Neural cell (in vitro differentiated cells): ENCODE data around the gene SET. TPM values are rescaled to one million over a fixed set of nuclear protein-coding genes. Genes with fewer than 3 reads are reported as not detected.

Experiments used
- H2AFZ ChIP-seq: fragments of 200-600, 300-800 bp; sonication (generic), shearing (Covaris generic); 2 replicates; pipeline ENCODE4 v1.6.0; 2014; ENCODE audit warnings: low read depth, mild to moderate bottlenecking, antibody characterized with exemption, low read length, moderate library complexity
- H3F3A ChIP-seq: fragments of 200-600 bp; shearing (Covaris generic); 2 replicates; pipeline ENCODE4 v1.6.1; 2016; ENCODE audit warnings: mild to moderate bottlenecking, moderate library complexity, mixed read lengths, antibody characterized with exemption, low read length; ENCODE audit not compliant: insufficient read depth, poor library complexity, severe bottlenecking
- H3K27ac ChIP-seq: fragments of 200-600, 300-800 bp; sonication (generic), shearing (Covaris generic); 2 replicates; pipeline ENCODE4 v1.5.1; 2014; ENCODE audit warnings: mild to moderate bottlenecking, low read length, moderate library complexity
- H3K27me3 ChIP-seq: fragments of 300-800, 200-600 bp; sonication (generic), shearing (Covaris generic); 2 replicates; pipeline ENCODE4 v1.6.0; 2014; ENCODE audit warnings: mild to moderate bottlenecking, low read depth, low read length, moderate library complexity; ENCODE audit not compliant: insufficient read depth
- H3K36me3 ChIP-seq: fragments of 300-800, 200-600 bp; sonication (generic), shearing (Covaris generic); 2 replicates; pipeline ENCODE4 v1.5.1; 2014; ENCODE audit warnings: mild to moderate bottlenecking, antibody characterized with exemption, low read length, moderate library complexity; ENCODE audit not compliant: insufficient read depth
- H3K4me2 ChIP-seq: fragments of 300-800, 200-600 bp; sonication (generic), shearing (Covaris generic); 2 replicates; pipeline ENCODE4 v1.6.0; 2014; ENCODE audit warnings: mild to moderate bottlenecking, low read length
- H3K4me3 ChIP-seq: fragments of 300-800, 200-600 bp; sonication (generic), shearing (Covaris generic); 2 replicates; pipeline ENCODE4 v1.5.1; 2014; ENCODE audit warnings: mild to moderate bottlenecking, low read length, moderate library complexity
- H3K79me2 ChIP-seq: fragments of 200-600 bp; shearing (Covaris generic); replicated peaks from 2 replicates; pipeline ENCODE4 v1.6.0; 2014; ENCODE audit warnings: mild to moderate bottlenecking, low read length, moderate library complexity; ENCODE audit not compliant: insufficient read depth
- H3K9ac ChIP-seq: fragments of 300-800, 200-600 bp; sonication (generic), shearing (Covaris generic); 2 replicates; pipeline ENCODE4 v1.6.1; 2016; ENCODE audit warnings: mild to moderate bottlenecking, low read length, mixed read lengths
- H3K9me2 ChIP-seq: fragments of 200-600 bp; shearing (Covaris generic); 2 replicates; pipeline ENCODE4 v1.6.1; 2016; ENCODE audit warnings: mild to moderate bottlenecking, low read length, mixed read lengths; ENCODE audit not compliant: insufficient read depth
- H3K9me3 ChIP-seq: fragments of 200-600, 300-800 bp; sonication (generic), shearing (Covaris generic); 2 replicates; pipeline ENCODE4 v1.6.1; 2016; ENCODE audit warnings: mild to moderate bottlenecking, mixed run types, low read length, moderate library complexity, mixed read lengths
- H4K20me1 ChIP-seq: fragments of 200-600 bp; shearing (Covaris generic); 2 replicates; pipeline ENCODE4 v1.6.1; 2016; ENCODE audit warnings: mild to moderate bottlenecking, mixed run types; ENCODE audit not compliant: insufficient read depth
- CTCF ChIP-seq: fragments of 450-650 bp; IDR thresholded peaks from 2 replicates; pipeline ENCODE4 v1.5.1; 2014; ENCODE audit warnings: antibody characterized with exemption, mild to moderate bottlenecking, moderate library complexity; ENCODE audit not compliant: poor library complexity, severe bottlenecking
- EP300 ChIP-seq: fragments of 450-650 bp; conservative IDR thresholded peaks from 2 replicates; pipeline ENCODE4 v1.6.1; 2014; ENCODE audit warnings: antibody characterized with exemption, mild to moderate bottlenecking, moderate library complexity; ENCODE audit not compliant: poor library complexity, severe bottlenecking
- EZH2 ChIP-seq: fragments of 200-600, 300-800 bp; shearing (Covaris generic), sonication (generic); IDR thresholded peaks from 2 replicates; pipeline ENCODE4 v1.6.1; 2014; ENCODE audit warnings: antibody characterized with exemption, low read length, borderline replicate concordance, mild to moderate bottlenecking; ENCODE audit not compliant: insufficient read depth, poor library complexity, severe bottlenecking
- MXI1 ChIP-seq: fragments of 450-650 bp; conservative IDR thresholded peaks from 2 replicates; pipeline ENCODE4 v1.6.1; 2014; ENCODE audit warnings: antibody characterized with exemption, mild to moderate bottlenecking; ENCODE audit not compliant: poor library complexity, severe bottlenecking
- POLR2AphosphoS5 ChIP-seq: IDR thresholded peaks from 2 replicates; pipeline ENCODE4 v1.6.1; 2012
- RAD21 ChIP-seq: fragments of 450-650 bp; conservative IDR thresholded peaks from 2 replicates; pipeline ENCODE4 v1.6.1; 2014; ENCODE audit warnings: antibody characterized with exemption, mild to moderate bottlenecking, moderate library complexity
- REST ChIP-seq: IDR thresholded peaks from 2 replicates; pipeline ENCODE4 v1.6.1; 2012; ENCODE audit warnings: borderline replicate concordance
- SMC3 ChIP-seq: fragments of 450-650 bp; conservative IDR thresholded peaks from 2 replicates; pipeline ENCODE4 v1.6.1; 2014; ENCODE audit warnings: antibody characterized with exemption, mild to moderate bottlenecking, moderate library complexity; ENCODE audit not compliant: poor library complexity
- TAF1 ChIP-seq: IDR thresholded peaks from 2 replicates; pipeline ENCODE4 v1.6.1; 2012; ENCODE audit warnings: low read depth
- polyA plus RNA-seq: library from polyadenylated mRNA; depleted of rRNA; stranded (reverse); fragments of >200 nt; gene quantifications from 2 replicates; pipeline ENCODE4 v1.2.3, GENCODE V29; 2014

SET gene
- polyA plus RNA-seq, 1 donor from 2014 or later: 855 TPM

DNA sequence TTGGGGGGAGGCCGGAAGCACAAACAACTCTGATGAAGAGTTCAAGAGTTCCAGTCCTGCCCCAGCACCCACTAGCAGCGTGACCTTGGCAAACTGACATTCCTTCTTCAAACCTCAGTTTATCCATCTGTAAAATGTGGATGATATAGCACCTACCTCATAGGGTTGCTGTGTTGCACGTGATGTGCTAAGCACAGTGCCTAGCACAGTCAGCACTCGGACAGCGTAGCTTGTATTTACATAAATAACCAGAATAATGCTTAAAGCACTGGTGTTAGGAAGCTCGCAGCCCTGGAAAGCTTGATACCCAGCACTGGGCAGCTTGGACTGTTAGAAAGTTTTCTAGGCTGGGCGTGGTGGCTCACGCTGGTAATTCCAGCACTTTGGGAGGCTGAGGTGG is 18.4 kb downstream of the SET start:
- Histone ChIP-seq H3F3A (no peaks in the 10 kb centered on the region), H3K27me3 (no peaks in the 10 kb centered on the region), H3K4me3 (no peak overlapping the region), H3K9me3 (no peaks in the 10 kb centered on the region), H3K9ac (no peak overlapping the region), H3K27ac (no peak overlapping the region), H2AFZ (no peak overlapping the region), H4K20me1 (no peaks in the 10 kb centered on the region), H3K79me2 (no peaks in the 10 kb centered on the region), H3K36me3 (no peaks in the 10 kb centered on the region), H3K9me2 (no peaks in the 10 kb centered on the region), H3K4me2 (no peak overlapping the region)
- TF ChIP-seq SMC3: no peak

DNA sequence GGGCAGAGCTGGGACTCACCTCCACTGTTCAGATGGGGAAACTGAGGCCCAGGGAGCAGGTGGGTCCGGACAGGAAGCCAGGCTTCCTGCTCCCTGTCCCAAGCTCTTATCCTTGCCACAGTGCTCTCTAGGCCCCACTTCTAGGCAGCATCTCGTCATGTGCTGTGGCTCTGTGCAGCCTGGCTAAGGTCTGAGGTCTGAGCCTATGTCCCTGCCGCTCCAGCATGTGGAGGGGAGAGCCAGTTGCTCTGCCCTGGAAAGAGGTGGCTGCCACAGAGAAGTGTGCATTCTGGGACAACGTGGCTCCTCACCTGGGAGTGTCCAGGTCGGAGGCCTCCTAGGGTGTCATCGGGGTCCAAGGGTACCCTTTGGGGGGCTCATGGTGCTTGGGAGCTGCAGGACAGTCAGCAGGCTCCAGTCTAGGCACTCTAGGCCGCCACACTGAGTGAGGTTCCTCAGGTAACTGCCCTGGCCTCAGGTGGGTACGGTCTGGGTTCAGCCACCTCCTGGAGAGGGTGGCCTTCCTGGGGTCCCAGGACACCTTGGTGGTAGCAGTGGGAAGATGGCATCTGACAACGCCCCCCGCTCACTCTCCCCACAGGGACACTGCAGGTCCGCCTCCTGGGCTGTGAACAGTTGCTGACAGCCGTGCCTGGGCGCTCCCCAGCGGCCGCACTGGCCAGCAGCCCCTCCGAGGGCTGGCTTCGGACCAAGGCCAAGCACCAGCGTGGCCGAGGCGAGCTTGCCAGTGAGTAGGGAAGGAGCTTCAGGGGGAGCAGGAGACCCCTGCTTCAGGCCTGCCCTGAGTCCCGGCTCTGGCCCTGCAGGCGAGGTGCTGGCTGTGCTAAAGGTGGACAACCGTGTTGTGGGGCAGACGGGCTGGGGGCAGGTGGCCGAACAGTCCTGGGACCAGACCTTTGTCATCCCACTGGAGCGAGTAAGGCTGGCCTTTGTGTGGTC is 23.7 kb downstream of the SET start:
- Histone ChIP-seq H3K27me3 (no peaks in the 10 kb centered on the region), H3K27ac (no peak overlapping the region), H3K4me3 (no peak overlapping the region), H3K9me3 (no peaks in the 10 kb centered on the region), H3K9ac (no peak overlapping the region), H3K4me2 (no peak overlapping the region), H3K79me2 (no peaks in the 10 kb centered on the region), H3F3A (no peaks in the 10 kb centered on the region), H2AFZ (no peak overlapping the region), H4K20me1 (no peaks in the 10 kb centered on the region), H3K36me3 (no peaks in the 10 kb centered on the region), H3K9me2 (no peaks in the 10 kb centered on the region)
- TF ChIP-seq REST (no peak), RAD21 (no peak), EZH2 (no peak), POLR2AphosphoS5 (no peak), CTCF (no peak), MXI1 (no peak), SMC3 (no peak), EP300 (no peak), TAF1 (no peak)
